Large intestine (tissue), 3 donors: Measurements from ENCODE around the gene DUSP18. TPM values are rescaled to one million over a fixed set of nuclear protein-coding genes. Genes with fewer than 3 reads are reported as not detected.

Experiments
- DNase-seq, 2 donors: peaks; one replicate each; pipeline versions ENCODE4 v3.0.0 to v3.0.0-alpha.2; 2013
- H3K27ac ChIP-seq: one replicate; pipeline ENCODE4 v1.5.1; 2013; ENCODE audit warnings: low read length
- H3K27me3 ChIP-seq: 2 replicates; pipeline ENCODE4 v1.6.1; 2013; ENCODE audit warnings: low read length; ENCODE audit not compliant: control insufficient read depth, insufficient read depth
- H3K36me3 ChIP-seq: 2 replicates; pipeline ENCODE4 v1.6.1; 2013; ENCODE audit warnings: low read length; ENCODE audit not compliant: control insufficient read depth, insufficient read depth
- H3K4me1 ChIP-seq: one replicate; pipeline ENCODE4 v1.6.1; 2013; ENCODE audit warnings: low read length; ENCODE audit not compliant: control insufficient read depth, insufficient read depth
- H3K4me3 ChIP-seq: one replicate; pipeline ENCODE4 v1.5.1; 2013; ENCODE audit warnings: low read length
- H3K9me3 ChIP-seq: one replicate; pipeline ENCODE4 v1.6.1; 2013; ENCODE audit warnings: mild to moderate bottlenecking, low read depth, low read length, moderate library complexity; ENCODE audit not compliant: control insufficient read depth
- WGBS: methylation state at CpG from one replicate; pipeline ENCODE4 v1.1.5; 2013; ENCODE audit warnings: low lambda C conversion rate; ENCODE audit not compliant: insufficient coverage; 5-methylcytosine and 5-hydroxymethylcytosine counted together
- polyA plus RNA-seq: library from polyadenylated mRNA; unstranded; fragments of 120-200 nt; gene quantifications from one replicate; pipeline ENCODE4 v1.2.1, GENCODE V29; 2013

Gene DUSP18
- polyA plus RNA-seq, 1 donor: 11.3 TPM

DNA sequence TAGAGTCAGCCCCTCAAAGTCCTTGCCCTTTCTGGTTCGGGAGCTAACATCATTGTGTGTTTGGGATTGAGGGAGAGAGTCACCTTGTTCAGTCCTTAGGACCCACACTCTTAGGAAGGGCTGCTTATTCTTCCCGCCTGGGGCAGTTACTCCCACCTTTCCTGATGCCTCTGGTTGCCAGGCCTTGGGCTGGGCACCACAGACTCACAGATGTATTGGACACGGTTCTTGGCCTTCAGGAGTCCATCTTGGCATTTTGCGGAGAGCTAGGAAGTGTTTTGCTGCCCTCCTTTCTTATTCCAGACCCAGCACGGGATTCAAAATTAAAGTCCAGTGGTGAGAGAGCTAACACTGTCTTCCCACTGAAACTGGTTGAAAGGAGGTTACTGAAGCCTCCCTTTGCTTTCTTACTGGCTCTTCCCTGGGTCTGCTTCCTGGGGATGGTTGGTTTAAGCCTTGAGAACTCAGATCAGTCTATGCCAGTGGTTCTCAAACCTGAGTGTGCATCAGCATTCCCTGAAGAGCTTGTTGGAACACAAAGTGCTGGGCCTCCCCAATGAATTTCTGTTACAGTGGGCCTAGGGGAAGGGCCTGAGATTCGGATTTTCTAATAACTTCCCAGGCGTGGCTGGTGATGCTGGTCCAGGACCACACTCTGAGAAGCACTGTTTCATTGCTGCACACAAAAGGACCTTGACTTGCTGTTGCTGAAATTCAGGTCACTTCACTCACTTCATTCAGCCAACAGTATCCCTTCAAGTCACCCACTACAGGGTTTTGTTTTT lies 28.4 kb upstream of the DUSP18 start:
- H3K27me3 ChIP-seq: peaks cover 10% of the 10 kb centered on the region
- peaks cover 5% of the 10 kb centered on the region for H3K4me1 ChIP-seq
- no peaks in the 10 kb centered on the region for H3K9me3 ChIP-seq
- no peak overlapping the region for H3K27ac ChIP-seq
- DNase-seq: no peak
- no CpG with 5 or more reads among the region's 7 CpGs for WGBS
- no peaks in the 10 kb centered on the region for H3K36me3 ChIP-seq
- no peak overlapping the region for H3K4me3 ChIP-seq

DNA sequence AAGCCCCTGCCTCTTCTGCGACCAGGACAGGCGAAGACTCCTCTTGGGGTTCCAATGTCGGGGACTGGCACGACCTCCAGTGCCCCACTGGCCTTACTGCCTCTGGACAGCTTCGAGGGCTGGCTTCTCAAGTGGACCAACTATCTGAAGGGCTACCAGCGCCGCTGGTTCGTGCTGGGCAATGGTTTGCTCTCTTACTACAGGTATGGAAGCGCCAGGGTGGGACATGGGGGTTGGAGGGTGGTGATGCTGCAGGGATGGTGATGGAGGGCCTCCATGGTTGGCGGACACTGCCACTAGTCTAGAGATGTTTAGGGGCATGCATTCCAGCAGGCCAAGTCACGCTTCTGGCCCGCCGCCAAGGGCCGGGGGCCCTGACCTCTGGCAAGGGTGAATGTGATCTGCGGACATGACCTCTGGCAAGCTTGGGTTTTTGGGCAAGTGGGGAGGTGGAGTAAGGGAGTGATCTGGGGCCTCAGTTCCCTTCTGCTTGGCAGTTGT lies 27.7 kb upstream of the DUSP18 start:
- no peak for DNase-seq
- no CpG with 5 or more reads among the region's 15 CpGs for WGBS
- Histone ChIP-seq H3K4me3 (peak overlapping the region; percentile 75), H3K27me3 (peaks cover 10% of the 10 kb centered on the region), H3K27ac (no peak overlapping the region), H3K4me1 (peaks cover 5% of the 10 kb centered on the region), H3K36me3 (no peaks in the 10 kb centered on the region), H3K9me3 (no peaks in the 10 kb centered on the region)

DNA sequence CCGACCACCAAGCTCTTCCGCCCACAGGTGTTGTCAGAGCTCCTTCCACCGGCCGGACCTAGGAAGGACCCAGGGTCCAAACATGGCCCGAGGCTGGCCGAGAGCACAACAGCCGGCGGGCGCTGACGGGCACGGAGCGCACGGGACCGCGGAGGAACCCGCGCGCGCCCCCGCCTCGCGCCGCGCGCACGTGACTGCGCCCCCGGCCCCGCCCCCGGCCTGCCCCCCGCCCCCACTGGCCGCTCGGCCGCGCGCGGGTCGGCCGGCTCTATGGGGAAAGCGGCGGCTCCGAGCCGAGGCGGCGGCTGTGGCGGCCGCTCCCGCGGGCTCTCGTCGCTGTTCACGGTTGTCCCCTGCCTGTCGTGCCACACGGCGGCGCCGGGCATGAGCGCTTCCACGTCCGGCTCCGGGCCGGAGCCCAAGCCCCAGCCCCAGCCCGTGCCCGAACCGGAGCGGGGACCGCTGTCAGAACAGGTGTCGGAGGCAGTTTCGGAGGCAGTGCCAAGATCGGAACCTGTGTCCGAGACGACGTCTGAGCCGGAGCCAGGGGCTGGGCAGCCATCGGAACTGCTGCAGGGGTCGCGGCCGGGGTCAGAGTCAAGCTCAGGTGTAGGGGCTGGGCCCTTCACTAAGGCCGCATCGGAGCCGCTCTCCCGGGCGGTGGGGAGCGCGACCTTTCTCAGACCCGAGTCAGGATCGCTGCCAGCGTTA lies 27.1 kb upstream of the DUSP18 start, which contains the start of gene OSBP2:
OSBP2 (plus strand) TSS at position 235 of the 711 bp plus-strand sequence; CDS start at position 271, 36 bp downstream.
- Histone ChIP-seq H3K4me3 (peak within 1 kb of the TSS; percentile 86), H3K9me3 (no peaks in the 10 kb centered on the region)

DNA sequence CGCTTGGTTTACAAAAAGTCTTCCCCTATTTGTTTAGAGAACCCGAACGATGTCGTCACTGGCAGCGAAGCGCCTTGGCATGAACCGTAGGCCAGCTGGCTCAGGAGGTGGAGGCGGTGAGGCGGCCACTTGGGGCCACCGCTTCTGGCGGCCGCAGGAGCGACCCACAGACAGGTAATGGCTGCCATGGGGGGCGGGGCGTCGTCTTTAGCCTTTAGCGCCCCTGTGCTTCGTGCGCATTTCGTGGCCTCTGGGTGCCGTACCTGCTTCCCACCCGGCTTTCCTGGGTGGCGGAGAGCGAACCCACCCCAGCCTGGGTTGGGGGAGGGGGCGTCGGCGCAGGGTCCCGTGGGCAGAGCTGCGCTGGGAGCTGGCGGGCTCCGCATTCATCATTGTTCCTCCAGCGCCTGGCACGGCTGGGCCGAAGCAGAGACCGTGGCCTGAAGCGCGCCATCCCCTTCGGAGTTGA lies 26.5 kb upstream of the DUSP18 start:
- peak overlapping the region; percentile 83 for H3K27ac ChIP-seq
- no peaks in the 10 kb centered on the region for H3K9me3 ChIP-seq
- no CpG with 5 or more reads among the region's 38 CpGs for WGBS
- peaks cover 5% of the 10 kb centered on the region for H3K4me1 ChIP-seq
- peak; percentile 45 to 79 for DNase-seq
- H3K27me3 ChIP-seq: peaks cover 10% of the 10 kb centered on the region
- no peaks in the 10 kb centered on the region for H3K36me3 ChIP-seq
- H3K4me3 ChIP-seq: peak overlapping the region; percentile 86

More for the DNA sequence above, 27.1 kb upstream of the DUSP18 start, which contains the start of gene OSBP2:
- WGBS: no CpG with 5 or more reads among the region's 88 CpGs
- Histone ChIP-seq H3K36me3 (no peaks in the 10 kb centered on the region), H3K27me3 (peaks cover 10% of the 10 kb centered on the region), H3K27ac (peak within 1 kb of the TSS; percentile 83), H3K4me1 (peaks cover 5% of the 10 kb centered on the region)
- DNase-seq: peak in 1 of 2 donors; percentile 48

DNA sequence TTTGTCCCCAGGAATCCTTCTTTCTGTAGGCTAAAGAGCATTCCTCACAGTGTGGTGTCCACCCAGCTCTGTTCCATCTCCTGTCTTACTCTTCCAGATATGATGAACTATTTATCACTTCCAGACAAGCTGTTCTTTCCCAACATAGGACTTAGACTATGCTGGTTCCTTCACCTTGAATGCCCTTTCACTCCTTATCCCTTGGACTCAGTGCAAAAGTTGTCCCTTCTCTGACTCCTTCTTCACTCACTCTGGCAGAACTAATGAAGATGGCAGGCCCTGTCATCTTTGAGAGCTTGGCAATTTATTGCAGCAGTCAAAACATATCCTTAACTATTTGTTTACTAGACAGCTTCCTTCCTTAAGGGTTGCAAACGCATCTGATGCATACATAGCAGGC lies 23.5 kb upstream of the DUSP18 start:
- no peaks in the 10 kb centered on the region for H3K36me3 ChIP-seq
- H3K9me3 ChIP-seq: no peaks in the 10 kb centered on the region
- H3K27me3 ChIP-seq: peaks cover 10% of the 10 kb centered on the region
- DNase-seq: no peak
- H3K4me1 ChIP-seq: peaks cover 5% of the 10 kb centered on the region
- no peak overlapping the region for H3K27ac ChIP-seq
- 80% methylated on average over 1 of the region's 1 CpG for WGBS
- H3K4me3 ChIP-seq: no peak overlapping the region

DNA sequence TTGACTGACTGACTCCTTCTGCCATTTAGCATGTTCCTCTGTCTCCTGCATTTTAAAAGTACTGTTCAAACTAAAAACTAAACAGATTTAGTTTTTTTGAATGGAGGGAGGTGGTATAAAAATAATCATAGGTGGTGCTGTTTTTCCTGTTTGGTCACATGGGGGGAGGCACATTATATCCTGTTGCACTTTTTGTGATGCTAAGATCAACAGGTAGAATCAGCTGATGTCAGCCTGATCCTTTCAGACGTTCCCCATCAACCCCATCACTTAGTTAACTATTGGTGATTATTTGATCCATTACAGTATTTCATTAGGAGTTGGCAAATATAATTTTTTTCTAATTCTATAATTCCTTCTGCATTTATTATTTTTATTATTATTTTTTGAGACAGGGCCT lies 21.9 kb upstream of the DUSP18 start:
- WGBS: no CpG with 5 or more reads among the region's 1 CpG
- Histone ChIP-seq H3K4me1 (no peaks in the 10 kb centered on the region), H3K4me3 (no peak overlapping the region), H3K27me3 (peaks cover 3% of the 10 kb centered on the region), H3K9me3 (no peaks in the 10 kb centered on the region), H3K36me3 (no peaks in the 10 kb centered on the region), H3K27ac (no peak overlapping the region)
- DNase-seq: no peak

DNA sequence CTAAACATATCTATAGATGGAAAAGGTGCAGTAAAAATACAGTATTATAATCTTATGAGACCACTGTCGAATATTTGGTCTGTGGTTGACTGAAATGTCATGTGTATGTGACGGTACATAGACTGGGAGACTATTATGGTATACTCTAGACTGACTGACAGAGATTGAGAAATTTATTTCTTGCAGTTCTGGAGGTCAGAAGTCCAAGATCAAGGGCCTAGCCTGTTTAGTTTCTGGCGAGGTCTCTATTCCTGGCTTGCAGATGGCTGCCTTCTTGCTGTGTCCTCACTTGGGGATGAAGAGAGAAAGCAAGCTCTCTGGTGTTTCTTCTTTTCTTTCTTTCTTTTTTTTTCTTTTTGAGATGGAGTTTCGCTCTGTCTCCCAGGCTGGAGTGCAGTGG lies 19.7 kb upstream of the DUSP18 start:
- Histone ChIP-seq H3K27ac (no peak overlapping the region), H3K9me3 (no peaks in the 10 kb centered on the region), H3K4me3 (no peak overlapping the region), H3K4me1 (no peaks in the 10 kb centered on the region), H3K36me3 (no peaks in the 10 kb centered on the region), H3K27me3 (no peaks in the 10 kb centered on the region)
- 80% methylated on average over 2 of the region's 4 CpGs for WGBS
- peak in 1 of 2 donors; percentile 25 for DNase-seq

DNA sequence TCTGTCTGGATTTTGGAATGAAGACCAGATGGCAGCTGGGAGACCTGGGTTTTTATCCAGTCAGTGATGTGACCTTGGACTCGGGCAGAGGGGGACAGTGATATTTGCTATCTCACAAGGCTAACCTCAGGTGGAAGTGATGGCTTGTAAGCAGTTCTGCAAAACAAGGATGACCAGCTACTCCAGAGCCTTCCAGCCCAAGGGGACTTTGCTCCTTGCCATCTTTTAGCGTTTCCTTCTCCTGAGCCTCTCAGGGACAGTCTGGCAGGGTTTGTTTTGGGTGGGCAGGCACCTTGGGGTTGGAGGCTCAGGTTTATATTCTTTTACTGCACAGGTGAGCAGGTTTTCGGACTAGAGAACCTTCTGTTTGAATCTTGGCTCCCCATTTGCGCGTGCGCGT lies 17.5 kb upstream of the DUSP18 start:
- H3K36me3 ChIP-seq: no peaks in the 10 kb centered on the region
- no peak overlapping the region for H3K27ac ChIP-seq
- H3K4me3 ChIP-seq: no peak overlapping the region
- no CpG with 5 or more reads among the region's 7 CpGs for WGBS
- peak in 1 of 2 donors; percentile 24 for DNase-seq
- H3K27me3 ChIP-seq: no peaks in the 10 kb centered on the region
- no peaks in the 10 kb centered on the region for H3K4me1 ChIP-seq
- H3K9me3 ChIP-seq: no peaks in the 10 kb centered on the region

DNA sequence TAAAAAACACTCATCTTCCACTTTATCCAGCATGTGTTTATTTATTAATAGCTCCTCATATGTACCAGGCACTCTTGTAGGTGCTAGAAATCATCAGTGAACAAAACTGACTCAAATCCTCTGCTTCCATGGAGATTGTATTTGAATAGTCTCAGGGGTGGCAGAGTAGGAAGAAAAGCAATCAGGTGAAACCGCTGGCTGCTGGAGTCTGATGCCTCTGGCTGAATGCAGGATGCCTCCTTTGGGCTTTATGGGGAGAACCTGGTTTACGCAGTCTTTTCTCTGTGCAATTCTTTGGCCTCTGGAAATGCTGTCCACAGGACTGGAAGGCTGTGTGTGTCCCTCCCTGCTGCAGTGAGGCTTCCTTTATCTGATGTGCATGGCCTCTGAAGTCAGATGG lies 14.2 kb upstream of the DUSP18 start:
- no peaks in the 10 kb centered on the region for H3K36me3 ChIP-seq
- WGBS: no CpG with 5 or more reads among the region's 2 CpGs
- no peaks in the 10 kb centered on the region for H3K4me1 ChIP-seq

DNA sequence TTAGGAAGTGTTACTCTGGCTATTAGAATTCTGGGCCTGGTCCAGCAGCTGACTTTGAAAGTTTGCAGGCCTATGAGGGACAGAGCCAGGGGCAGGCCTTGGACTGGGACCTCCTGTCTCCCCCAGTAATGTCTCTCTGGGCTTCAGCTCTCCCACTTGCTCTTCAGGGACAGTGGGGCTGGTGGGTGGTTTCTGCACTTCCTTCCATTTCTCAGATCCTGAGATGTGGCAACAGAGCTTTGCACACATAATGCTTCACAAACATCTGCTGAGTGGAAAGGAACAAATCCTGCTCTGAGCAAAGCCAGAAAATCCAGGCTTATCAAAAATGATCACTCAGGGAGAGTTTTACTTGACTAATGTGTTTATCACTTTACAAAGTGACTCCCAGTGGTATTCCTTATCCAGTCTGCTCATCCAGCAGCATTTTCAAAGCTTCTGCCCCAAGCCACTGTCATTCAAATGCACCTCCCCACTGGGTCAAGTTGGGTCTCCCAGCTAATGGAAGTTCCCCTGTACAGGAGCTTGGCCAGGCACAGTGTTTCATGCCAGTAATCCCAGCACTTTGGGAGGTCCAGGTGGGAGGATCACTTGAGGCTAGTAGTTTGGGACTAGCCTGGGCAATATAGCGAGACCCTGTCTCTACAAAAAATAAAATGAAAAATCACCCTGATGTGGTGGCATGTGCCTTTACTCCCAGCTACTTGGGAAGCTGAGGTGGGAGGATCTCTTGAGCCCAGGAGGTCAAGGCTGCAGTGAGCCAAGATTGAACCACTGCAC lies 13.5 kb upstream of the DUSP18 start:
- no peaks in the 10 kb centered on the region for H3K9me3 ChIP-seq
- no CpG with 5 or more reads among the region's 1 CpG for WGBS
- H3K27me3 ChIP-seq: no peaks in the 10 kb centered on the region
- H3K27ac ChIP-seq: no peak overlapping the region
- no peak overlapping the region for H3K4me3 ChIP-seq
- H3K4me1 ChIP-seq: no peaks in the 10 kb centered on the region
- H3K36me3 ChIP-seq: no peaks in the 10 kb centered on the region
- no peak for DNase-seq

More for the DNA sequence above, 14.2 kb upstream of the DUSP18 start:
- Histone ChIP-seq H3K4me3 (no peak overlapping the region), H3K27ac (no peak overlapping the region), H3K9me3 (no peaks in the 10 kb centered on the region), H3K27me3 (no peaks in the 10 kb centered on the region)
- no peak for DNase-seq
